Colonic mucosa (tissue), 4 donors: ENCODE results near the gene PRKACA. TPM values are rescaled to one million over a fixed set of nuclear protein-coding genes. Genes with fewer than 3 reads are reported as not detected.

Source experiments
- DNase-seq: peaks from one replicate; pipeline ENCODE4 v3.0.0-alpha.2; 2020
- H3K27ac ChIP-seq: fragments of 200-600 bp; one replicate; pipeline ENCODE4 v1.8.0; 2021
- H3K27me3 ChIP-seq: fragments of 200-600 bp; one replicate; pipeline ENCODE4 v1.8.0; 2021
- H3K36me3 ChIP-seq: fragments of 200-600 bp; one replicate; pipeline ENCODE4 v1.8.0; 2021
- H3K4me1 ChIP-seq: fragments of 200-600 bp; one replicate; pipeline ENCODE4 v1.8.0; 2021; ENCODE audit warnings: mild to moderate bottlenecking
- H3K4me3 ChIP-seq: fragments of 200-600 bp; one replicate; pipeline ENCODE4 v1.8.0; 2021
- H3K9ac ChIP-seq, 2 donors: one replicate each; pipeline ENCODE4 v1.7.0; 2013; ENCODE audit warnings: control low read depth in 2 of 2, low read depth in 2 of 2, low read length in 2 of 2
- H3K9me3 ChIP-seq: fragments of 200-600 bp; one replicate; pipeline ENCODE4 v1.8.0; 2021
- CTCF ChIP-seq: fragments of 200-600 bp; IDR thresholded peaks from one replicate; pipeline ENCODE4 v1.8.0; 2022; ENCODE audit warnings: antibody characterized with exemption, mild to moderate bottlenecking
- intact Hi-C: fragments of 100-400 bp; cut with DNase I; formaldehyde crosslinking; loops from one replicate; pipeline ENCODE4 v1.14.1; 2022
- total RNA-seq, 2 donors: library from RNA; stranded (reverse); fragmentation: NEBNext Ultra II Directional in 1 of 2; extraction: Animal tissue kit (Norgen Biotek cat#: 25700) in 1 of 2; gene quantifications; one replicate each; pipeline ENCODE4 v1.2.1, GENCODE V29; 2021
- donor health status: healthy.
- donor health status: DM: no; HTN: no; CAD: no.
- donor health status: DM: no; HTN: no; CAD: no.

The PRKACA gene
- total RNA-seq, 2 donors from 2014 or later = 71.0 to 89.3 TPM

- Histone ChIP-seq H3K4me1 (no peaks in the 10 kb centered on the region), H3K4me3 (no peak overlapping the region), H3K27me3 (no peaks in the 10 kb centered on the region), H3K9me3 (no peaks in the 10 kb centered on the region), H3K9ac (peak overlapping the region in 1 of 2 donors; percentile 12), H3K36me3 (no peaks in the 10 kb centered on the region), H3K27ac (no peak overlapping the region)
- no peak for DNase-seq
- no peak for TF ChIP-seq CTCF
- intact Hi-C loops = no loop called here
Measured at GRCh38 chr19:14107581-14108461, 9.7 kb downstream of the PRKACA start.

DNA sequence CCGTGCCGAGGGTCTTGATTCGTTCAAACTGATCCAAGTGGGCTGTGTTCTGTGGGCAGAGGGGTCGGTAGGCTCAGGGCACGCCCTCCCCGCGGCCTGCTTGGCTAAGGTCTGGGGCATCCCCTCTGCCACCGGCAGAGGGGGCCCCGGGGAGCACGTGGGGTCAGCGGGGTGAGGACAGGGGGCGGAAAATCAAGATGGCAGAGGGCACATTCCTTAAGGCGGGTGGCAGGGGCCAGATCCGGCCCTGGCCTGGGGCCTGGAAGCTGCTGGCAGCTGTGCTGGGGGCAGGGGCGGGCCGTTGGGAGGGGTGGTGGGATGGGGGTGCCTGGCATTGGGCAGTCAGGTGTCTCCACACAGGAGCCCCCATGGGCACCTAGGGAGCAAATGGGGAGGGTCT is 10.7 kb downstream of the PRKACA start:
- no peak for DNase-seq
- no peaks in the 10 kb centered on the region for H3K4me1 ChIP-seq
- no peak overlapping the region for H3K4me3 ChIP-seq
- H3K9ac ChIP-seq = no peak overlapping the region
- H3K36me3 ChIP-seq = no peaks in the 10 kb centered on the region
- intact Hi-C loops = no loop called here
- TF ChIP-seq CTCF = no peak
- H3K9me3 ChIP-seq = no peaks in the 10 kb centered on the region
- no peak overlapping the region for H3K27ac ChIP-seq
- H3K27me3 ChIP-seq = no peaks in the 10 kb centered on the region

- DNase-seq = no peak
- H3K9me3 ChIP-seq = no peaks in the 10 kb centered on the region
- no peak overlapping the region for H3K4me3 ChIP-seq
- intact Hi-C loops = no loop called here
- H3K36me3 ChIP-seq = no peaks in the 10 kb centered on the region
- no peak for TF ChIP-seq CTCF
- peak overlapping the region; percentile 53 for H3K27ac ChIP-seq
- no peaks in the 10 kb centered on the region for H3K27me3 ChIP-seq
- H3K4me1 ChIP-seq = no peaks in the 10 kb centered on the region
- no peak overlapping the region for H3K9ac ChIP-seq
Measured at GRCh38 chr19:14105680-14106079, 11.9 kb downstream of the PRKACA start.

GRCh38 chr19:14103310-14103709 is 14.3 kb downstream of the PRKACA start:
- Histone ChIP-seq H3K27me3 (no peaks in the 10 kb centered on the region), H3K27ac (no peak overlapping the region), H3K4me1 (no peaks in the 10 kb centered on the region), H3K36me3 (no peaks in the 10 kb centered on the region), H3K4me3 (no peak overlapping the region), H3K9ac (no peak overlapping the region), H3K9me3 (no peaks in the 10 kb centered on the region)
- intact Hi-C loops = no loop called here
- TF ChIP-seq CTCF = no peak
- DNase-seq = no peak

- H3K4me3 ChIP-seq = no peak overlapping the region
- no peak for TF ChIP-seq CTCF
- H3K27me3 ChIP-seq = no peaks in the 10 kb centered on the region
- H3K9ac ChIP-seq = no peak overlapping the region
- DNase-seq = no peak
- H3K9me3 ChIP-seq = no peaks in the 10 kb centered on the region
- H3K4me1 ChIP-seq = no peaks in the 10 kb centered on the region
- intact Hi-C loops = no loop called here
- no peak overlapping the region for H3K27ac ChIP-seq
- H3K36me3 ChIP-seq = no peaks in the 10 kb centered on the region
Measured at GRCh38 chr19:14102756-14103155, 14.8 kb downstream of the PRKACA start.
